ENCODE measurements around the gene KCND2.
"Not testable (repeated sequence)": the region's sequence is repeated elsewhere in the genome, so short reads cannot be mapped to it uniquely, and the experiment has no call there.

KCND2 gene

DNA sequence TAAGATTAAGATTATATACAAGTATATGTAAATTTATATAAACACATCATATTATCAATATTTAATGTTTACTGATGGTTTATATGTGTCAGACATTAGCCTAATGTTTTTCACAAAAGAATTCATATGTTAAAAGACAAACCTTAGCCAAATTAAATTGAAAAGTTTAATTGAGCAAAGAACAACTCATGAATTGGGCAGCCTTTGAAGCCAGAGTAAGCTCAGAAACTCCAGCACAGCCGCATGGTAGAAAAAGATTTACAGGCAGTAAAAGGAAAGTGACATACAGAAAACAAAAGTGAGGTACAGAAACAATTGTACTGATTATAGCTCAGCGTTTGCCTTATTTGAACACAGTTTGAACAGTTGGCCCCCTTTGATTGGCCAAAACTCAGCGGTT, 460.9 kb downstream of the KCND2 start:
- in situ Hi-C loops (cut with HindIII; ENCODE audit: low sequenced_read_pairs), result no loop called here

DNA sequence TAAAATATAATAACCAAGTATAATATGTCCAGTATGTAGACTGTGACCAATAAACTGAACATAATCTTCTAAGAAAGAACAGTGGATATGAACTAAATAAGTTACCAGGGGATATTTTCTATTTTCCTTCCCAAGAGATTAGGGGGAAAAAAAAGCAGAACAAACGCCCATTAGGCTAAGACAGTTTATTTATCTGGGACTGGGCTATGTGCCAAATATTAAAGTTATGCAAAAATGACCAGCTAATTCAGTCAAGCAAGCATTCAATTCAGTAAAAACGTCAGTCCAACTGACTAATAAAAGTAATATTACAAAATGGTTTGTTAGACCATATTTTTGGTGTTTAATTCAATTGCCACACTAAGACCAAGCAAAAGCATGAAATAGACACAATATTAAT, 462.8 kb downstream of the KCND2 start:
- in situ Hi-C loops (cut with HindIII; ENCODE audit: low sequenced_read_pairs), result no loop called here

DNA sequence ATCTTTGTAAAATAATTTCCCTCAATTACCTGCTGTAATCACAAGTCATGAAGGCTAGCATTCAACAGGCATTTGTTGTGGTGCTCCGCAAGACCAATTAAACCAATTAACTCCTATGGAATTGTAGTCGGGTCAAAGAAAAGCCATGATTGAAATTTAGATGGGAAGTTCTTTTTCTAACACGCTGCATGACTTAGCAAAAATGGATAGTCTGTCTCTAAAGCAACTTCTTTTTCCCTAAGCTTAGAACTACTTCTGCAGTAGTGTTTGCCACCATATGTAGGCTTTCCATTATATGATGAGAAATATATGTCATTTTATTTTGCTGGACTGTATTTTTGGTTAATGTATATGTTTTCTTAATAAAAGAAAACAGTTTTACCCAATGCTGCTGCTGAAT, 465.8 kb downstream of the KCND2 start:
- in situ Hi-C loops (cut with HindIII; ENCODE audit: low sequenced_read_pairs), result no loop called here

DNA sequence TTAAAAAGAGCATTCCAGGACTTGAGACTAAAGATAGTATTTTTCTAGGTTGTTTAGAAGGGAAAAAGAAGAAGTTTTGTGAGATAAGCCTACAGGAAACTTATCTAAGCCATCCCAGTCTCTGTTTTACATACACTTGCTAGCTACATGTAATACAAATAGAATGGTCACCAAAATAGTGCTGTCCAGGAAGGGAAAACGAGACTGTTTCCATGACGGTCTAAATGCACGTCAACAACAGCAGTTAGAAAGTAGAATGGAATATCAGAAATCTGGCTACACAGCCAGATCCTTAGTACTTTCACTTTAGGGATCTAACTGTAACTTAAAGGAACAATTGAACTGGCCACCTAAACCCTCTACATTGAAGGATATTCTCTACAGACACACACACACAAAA, 467.4 kb downstream of the KCND2 start:
- in situ Hi-C loops (cut with HindIII; ENCODE audit: low sequenced_read_pairs), result no loop called here

DNA sequence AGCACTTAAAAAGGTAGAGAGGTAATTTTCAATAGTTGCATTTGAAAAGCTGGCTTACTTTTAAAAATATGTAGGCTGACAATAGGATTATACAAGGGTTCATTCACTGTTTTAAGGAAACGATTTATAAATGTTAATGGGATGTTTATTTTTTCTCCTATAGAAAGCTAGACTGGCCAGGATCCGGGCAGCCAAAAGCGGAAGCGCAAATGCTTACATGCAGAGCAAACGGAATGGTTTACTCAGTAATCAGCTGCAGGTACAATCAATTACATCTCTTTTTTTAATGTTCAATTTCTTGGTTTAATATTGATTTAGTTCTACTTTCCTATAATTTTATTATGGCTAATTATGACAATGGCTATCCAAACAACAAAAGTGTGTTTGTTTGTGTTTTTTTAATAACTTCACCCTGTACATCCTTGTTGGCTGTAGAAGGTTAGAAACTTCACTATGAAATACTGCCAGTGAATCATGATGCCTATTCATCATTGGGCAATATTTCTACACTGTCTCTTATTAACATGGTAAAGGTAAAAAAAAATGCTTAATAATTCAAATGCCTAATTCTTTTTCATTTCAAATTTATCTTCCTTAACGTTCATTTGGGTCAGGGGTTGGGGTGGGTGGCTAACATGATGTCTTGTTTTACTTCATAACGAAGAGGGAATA, 468.5 kb downstream of the KCND2 start:
- in situ Hi-C loops (cut with HindIII; ENCODE audit: low sequenced_read_pairs), result no loop called here

DNA sequence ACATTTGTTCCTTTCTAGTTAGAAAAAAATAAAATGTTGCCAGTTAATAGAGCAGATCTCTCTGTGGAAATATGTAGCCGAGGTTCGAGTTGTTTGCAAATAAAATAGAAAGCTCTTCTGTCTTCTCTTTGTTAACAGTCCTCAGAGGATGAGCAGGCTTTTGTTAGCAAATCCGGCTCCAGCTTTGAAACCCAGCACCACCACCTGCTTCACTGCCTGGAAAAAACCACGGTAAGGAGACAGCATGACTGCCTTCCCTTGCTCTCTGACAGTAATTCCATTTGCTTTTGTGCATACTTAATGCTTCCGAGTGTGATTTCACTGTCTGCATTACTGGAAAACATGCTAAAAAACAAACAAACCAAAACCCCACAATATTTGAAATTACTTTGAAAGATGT, 469.4 kb downstream of the KCND2 start:
- in situ Hi-C loops (cut with HindIII; ENCODE audit: low sequenced_read_pairs), result no loop called here

DNA sequence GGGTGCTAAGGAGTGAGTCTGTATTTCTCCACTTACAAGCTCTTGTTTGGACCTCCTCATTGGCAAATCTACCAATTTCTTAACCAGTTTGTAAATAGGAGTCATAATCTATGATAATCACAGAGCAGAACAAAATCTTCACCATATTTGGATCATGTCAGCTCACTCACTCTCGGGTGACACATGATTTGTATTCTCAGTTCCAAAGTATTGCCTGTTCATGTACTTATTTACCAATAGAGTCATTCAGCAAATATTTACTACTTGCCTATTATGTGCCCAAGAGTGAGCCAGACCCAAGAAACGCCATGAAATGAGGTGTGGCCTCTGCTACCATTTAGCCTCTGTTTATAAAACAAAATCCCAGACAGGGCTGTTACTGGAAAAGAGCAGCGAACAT, 470.2 kb downstream of the KCND2 start:
- in situ Hi-C loops (cut with HindIII; ENCODE audit: low sequenced_read_pairs), result no loop called here

DNA sequence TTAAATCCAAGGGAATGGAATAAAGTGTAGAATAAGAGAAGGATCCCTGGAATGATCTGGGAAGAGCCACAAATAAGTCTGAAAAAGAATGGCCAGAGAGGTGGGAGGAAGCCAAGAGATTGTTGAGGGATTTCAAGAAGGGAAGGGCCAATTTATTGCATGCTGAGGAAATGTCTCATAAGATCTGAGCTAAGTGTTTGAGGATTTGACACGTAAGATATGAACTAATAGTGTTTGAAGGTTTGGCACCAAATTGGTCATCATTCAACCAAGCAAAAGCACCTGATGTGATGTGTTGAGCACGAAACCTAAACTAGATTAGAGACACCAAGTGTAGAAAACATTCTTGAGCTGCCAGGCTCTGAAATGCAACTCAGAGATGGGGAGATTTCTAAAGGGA, 487.1 kb downstream of the KCND2 start:
- in situ Hi-C loops (cut with HindIII; ENCODE audit: low sequenced_read_pairs), result no loop called here

DNA sequence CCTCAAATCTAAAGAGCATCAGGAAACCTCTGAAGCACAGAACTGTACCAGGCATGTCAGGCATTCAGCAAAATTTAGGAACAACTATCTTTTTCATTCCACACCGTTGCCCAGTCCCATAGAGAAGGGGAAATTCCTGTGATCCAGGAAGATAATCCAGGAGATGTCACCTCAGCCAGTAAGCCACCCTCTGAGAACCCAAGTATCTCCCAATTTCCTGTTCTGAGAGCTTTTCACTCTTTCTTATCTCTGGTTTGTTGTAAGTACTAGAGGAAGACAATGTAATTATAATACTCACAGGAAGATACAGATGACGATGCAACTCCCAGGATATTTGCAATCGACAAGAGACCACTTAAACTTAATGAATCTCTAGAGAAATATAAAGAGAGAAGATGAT, 487.9 kb downstream of the KCND2 start:
- in situ Hi-C loops (cut with HindIII; ENCODE audit: low sequenced_read_pairs), result no loop called here

DNA sequence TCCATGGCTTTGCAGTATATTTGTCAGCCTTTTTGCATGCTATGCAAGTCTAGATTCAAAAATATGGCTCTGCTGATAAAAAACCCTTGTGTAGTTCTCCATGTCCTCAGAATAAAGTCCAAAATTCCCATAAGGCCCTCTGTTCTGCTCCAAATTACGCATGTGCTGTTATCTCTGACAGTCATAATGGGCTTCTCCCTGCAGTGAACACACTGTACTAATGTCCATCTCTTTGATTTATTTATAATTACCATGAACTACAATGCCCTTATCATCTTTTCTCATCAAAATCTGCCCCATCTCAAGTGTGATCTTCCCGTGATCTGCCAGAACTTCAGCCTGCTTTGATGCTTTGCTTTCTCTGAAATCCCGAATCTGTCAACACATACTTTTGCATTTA, 497.2 kb downstream of the KCND2 start:
- in situ Hi-C loops (cut with HindIII; ENCODE audit: low sequenced_read_pairs), result no loop called here

DNA sequence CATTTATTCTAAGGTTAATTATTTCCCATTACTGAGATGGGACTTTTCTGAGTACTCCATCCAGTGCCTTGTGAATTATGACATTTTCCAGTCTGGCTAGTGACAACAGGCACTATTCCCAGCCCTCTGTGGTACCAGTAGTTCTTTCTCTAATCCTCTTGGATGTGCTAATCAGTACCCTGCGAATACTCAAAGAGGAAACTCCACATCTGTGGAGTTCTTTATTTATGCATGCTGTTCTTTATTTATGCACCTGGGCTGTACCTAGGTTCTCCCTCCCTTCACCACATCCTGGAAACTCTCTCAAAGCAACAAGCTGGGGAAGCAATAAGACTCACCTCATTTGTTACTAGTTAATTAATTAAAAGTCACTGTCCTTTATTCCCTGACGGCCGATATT, 501.5 kb downstream of the KCND2 start:
- in situ Hi-C loops (cut with HindIII; ENCODE audit: low sequenced_read_pairs), result no loop called here

DNA sequence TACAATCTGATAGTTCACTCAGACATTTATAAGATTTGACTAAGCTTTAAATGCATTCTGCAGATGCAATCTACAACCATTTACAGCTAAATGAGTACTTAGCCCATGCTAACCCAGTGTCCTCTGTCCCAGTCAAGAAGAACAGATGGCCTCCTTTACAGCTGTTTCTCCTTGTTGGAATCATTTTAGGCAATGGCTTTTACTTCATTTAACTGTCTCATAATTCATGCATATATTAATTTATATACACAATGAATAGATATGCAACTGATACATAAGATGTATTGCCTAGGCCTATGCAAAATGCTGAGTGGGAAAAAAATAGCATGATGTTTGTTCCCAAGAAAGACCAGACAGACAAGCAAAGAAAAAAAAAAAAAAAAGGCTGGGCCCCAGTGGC, 502.8 kb downstream of the KCND2 start:
- in situ Hi-C loops (cut with HindIII; ENCODE audit: low sequenced_read_pairs), result no loop called here

DNA sequence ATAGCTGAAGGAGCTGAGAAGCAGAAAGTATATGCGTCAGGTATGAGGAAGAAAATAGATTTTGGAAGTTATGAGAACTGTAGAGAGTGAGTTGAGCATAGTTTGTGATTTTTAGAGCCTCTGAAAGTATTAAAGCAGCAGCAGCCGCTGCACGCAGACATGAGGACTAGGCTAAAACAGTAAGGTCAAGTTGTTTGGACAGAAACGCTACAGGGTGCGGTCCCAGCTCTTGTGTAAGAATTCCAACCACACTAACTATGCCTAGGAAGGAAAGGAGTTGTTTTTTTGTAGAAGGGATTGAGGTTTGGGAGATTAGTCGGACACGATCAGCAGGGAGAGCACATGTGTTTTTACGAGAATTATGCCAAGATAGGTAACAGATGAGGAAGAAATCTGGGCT, 506.1 kb downstream of the KCND2 start:
- in situ Hi-C loops (cut with HindIII; ENCODE audit: low sequenced_read_pairs), result not testable (repeated sequence)

DNA sequence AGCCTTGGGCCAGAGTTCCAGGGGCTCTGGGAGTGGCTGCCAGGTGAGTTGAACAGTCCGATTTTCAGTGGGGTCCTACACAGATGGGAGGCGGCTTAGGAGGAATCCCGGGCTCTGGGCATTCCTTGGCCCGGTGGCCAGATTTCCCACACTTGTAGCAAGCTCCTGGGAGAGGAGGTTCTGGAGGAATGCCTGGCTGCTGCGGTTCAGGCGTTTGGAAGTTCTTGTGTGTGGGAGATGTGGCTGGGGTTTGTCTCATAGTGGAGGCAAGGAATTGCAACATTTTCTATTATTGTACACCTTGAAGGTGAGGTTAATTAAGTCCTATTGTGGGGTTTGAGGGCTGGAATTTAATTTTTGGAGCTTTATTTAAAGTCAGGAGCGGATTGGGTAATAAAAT, 507.5 kb downstream of the KCND2 start:
- in situ Hi-C loops (cut with HindIII; ENCODE audit: low sequenced_read_pairs), result not testable (repeated sequence)

DNA sequence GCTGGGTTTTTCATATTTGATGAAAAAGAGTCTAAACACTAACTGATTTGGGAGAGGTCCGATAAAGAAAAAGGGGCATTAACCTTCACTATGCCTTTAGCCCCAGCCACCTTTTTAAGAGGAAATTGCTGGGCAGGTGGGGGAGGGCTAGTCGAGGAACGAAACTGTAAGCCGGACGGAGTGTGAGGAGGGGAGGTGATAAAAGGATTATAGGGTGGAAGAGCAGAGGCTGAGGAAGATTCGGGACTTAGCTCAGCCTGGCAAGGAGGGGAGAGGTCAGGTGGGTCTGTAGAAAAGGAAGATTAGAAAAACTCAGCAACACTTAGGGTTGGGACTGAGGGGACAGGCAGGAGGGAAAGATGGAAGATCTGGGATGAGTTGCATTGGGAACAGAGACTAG, 508.0 kb downstream of the KCND2 start:
- in situ Hi-C loops (cut with HindIII; ENCODE audit: low sequenced_read_pairs), result no loop called here

DNA sequence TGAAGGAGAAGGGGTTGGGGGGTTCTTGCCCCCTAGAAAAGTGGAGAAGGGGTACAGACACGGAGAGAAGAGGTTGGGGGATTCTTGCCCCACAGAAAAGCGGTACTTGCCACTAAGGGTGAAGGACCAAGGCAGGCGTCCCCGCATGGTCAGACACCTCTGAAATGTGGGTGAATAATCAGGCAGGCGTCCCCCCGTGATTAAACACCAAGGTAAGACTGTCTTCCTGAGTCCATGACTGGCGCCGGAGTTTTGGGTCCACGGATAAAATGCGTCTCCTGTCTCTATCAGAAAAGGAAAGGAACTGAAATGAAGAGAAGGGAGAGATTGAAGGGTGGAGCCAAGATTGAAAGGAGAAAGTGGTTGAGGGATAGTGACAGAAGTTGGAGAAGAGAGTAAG, 508.9 kb downstream of the KCND2 start:
- in situ Hi-C loops (cut with HindIII; ENCODE audit: low sequenced_read_pairs), result not testable (repeated sequence)

DNA sequence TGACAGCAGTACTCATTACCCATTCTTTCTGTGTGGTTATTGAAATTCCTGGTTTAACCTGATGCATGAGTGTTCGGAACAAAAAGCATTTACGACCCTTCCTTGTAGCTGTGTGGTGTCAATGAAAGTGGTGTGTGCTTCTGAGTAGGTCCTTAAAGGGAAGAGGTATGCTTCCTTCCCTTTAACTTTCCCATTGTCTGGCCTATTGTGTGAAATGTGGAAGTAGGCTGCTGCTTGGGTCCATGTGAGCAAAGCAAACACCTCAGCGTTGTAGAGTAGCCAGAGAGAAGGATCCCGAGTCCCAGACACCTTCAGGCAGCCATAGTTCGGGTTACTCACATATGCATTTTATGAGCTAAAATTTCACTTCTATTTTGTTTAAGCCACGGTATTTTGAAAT, 510.3 kb downstream of the KCND2 start:
- in situ Hi-C loops (cut with HindIII; ENCODE audit: low sequenced_read_pairs), result no loop called here

DNA sequence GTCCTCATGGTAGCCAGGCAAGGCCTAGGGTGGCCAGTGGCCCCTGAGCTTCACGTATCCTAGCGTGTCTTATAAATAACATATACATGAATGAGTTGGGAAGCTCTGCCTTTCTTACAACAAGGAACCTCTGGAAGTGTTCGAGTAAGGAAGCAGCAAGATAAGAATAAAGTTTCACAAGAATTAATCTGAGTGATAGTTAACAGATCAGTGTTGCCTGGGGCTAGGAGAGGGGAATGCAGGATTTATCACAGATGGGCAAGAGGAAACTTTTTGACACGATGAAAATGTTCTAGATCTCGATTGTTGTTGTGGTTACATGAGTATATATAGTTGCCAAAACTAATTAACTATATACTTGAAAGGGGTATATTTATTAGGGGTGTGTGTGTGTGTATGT, 510.7 kb downstream of the KCND2 start:
- in situ Hi-C loops (cut with HindIII; ENCODE audit: low sequenced_read_pairs), result no loop called here

DNA sequence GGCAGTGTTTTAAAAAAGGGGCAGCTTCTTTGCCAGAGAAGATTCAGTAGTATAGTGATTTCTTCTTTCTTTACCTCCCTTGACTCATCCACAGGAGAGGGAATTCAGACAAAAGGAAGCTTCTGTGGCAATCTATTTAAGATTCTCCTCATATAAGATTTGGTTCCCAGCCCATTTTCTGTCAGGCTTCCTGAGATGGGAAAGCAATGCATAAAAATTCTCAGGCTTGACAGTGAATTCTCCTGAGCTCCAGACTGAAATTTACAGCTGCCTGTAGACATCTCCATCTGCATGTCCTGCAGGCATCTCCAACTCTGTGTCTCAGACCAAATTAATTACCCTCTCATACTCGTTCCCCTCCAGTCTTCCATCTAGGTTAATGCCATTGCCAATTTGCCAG, 512.1 kb downstream of the KCND2 start:
- in situ Hi-C loops (cut with HindIII; ENCODE audit: low sequenced_read_pairs), result no loop called here

DNA sequence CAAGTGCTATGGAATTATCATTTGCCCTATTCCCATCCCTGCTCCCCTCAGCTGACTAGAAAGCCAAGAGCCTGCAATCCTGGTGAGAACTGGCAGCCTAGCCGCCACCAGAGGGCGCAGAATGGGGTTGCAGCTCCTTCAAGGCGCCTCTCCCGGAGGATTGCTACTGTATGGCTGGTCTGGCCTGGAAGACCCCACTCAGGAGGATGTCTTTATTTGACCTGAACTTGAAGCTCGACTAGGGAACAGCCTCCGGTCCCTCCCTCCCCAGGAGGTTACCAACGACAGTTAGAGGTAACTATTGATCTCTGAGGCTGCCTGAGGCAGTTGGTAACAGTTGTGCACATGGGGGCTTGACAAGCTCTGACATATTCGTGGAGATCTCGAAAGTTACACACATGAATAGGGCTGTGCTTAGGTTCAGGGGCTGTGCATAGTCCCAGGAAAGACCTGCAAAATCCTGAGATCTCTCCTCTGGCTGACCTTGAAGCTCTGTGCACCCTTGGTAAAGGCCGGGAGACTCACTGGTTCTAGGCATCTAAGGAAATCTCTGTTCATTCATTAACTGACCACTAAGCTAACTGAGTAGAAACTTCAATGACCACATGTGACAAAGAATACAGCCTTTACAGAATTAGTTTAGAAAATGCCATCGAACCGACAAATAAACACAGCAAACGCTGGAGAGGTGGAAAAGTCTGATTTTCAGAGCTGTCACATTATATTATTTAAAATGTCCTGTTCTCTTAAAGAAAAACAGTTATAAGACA, 519.3 kb downstream of the KCND2 start:
- in situ Hi-C loops (cut with HindIII; ENCODE audit: low sequenced_read_pairs), result no loop called here

DNA sequence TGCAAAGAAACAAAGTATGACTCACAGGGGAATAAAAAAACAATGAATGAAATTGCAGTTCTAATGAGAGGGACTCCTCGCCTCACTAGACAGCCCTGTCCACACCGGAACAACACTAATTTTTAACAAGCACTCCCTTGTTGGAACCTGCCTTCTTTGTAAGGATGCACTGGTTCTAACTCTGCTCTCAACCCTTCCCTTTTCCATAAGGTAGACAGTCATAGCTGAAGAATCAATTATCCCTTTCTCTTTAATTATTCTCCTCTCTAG, 519.8 kb downstream of the KCND2 start:
- in situ Hi-C loops (cut with HindIII; ENCODE audit: low sequenced_read_pairs), result no loop called here

DNA sequence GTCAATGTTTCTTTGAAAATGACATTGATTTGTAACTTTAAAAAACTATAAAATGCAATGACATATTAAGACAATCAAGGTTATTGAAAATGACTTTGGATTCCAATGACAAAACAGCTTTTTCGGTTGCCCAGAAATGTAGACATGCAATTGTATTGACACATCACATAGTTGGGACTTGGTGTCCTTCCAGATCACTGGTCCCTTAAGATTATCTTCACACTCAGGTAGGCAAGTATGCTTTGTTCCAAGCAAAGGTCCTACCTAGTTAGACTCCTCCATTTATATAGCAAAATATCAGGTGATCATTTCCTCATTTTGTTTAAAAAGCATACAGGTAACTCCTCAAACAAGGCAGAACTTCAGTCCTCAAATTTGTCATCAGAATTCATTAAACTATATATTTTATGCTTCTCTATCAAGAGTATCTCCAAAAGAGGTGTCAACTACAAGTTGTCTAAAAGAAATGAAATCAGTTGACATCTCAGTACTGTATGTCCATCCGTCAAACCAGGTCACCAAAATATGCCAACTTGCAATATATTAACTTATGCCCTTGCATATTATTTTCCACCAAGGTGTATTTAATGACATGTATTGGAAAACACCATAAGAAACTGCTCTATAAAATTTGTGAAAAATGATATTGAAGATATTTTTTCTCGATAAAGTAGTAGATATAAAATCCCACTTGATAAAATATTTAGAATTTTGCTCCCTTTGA, 520.4 kb downstream of the KCND2 start:
- in situ Hi-C loops (cut with HindIII; ENCODE audit: low sequenced_read_pairs), result no loop called here
